ENCODE data around the gene HTR5A. TPM values are rescaled to one million over a fixed set of nuclear protein-coding genes. Genes with fewer than 3 reads are reported as not detected.

HTR5A gene
- total and polyA plus RNA-seq, 2 experiments from 2014 or later = not detected

GRCh38 chr7:155057076-155057475 lies 13.0 kb upstream of the HTR5A start (continued):
- no peak for TF ChIP-seq CTCF (conservative IDR thresholded peaks at IDR 0.05; ENCODE audit: low read depth in 2 of 2)
- TF ChIP-seq STAT1 (IDR thresholded peaks at IDR 0.05; ENCODE audit: unreplicated experiment) = no peak
- no peak for TF ChIP-seq EZH2 (IDR thresholded peaks at IDR 0.05; ENCODE audit: low read depth, unreplicated experiment)

- Mint-ChIP-seq H3K4me3 (no peak overlapping the region), H3K27ac (no peak overlapping the region), H3K9me3 (no peaks in the 10 kb centered on the region; the same call in 2 of the 3 replicates), H3K36me3 (ENCODE audit: low read depth) (no peaks in the 10 kb centered on the region), H3K27me3 (ENCODE audit: insufficient read depth, low read depth, poor library complexity) (no peaks in the 10 kb centered on the region), H3K4me1 (no peaks in the 10 kb centered on the region)
- no peak for DNase-seq (ENCODE audit: low spot score)
- TF ChIP-seq ZNF331 (CRISPR knock-in tag; IDR thresholded peaks at IDR 0.05; ENCODE audit: low read depth) (no peak), REST (IDR thresholded peaks at IDR 0.05; ENCODE audit: unreplicated experiment) (no peak), ETS1 (IDR thresholded peaks at IDR 0.05) (no peak), ZNF114 (CRISPR knock-in tag; IDR thresholded peaks at IDR 0.05) (no peak)
- no peaks in the 10 kb centered on the region for H3K79me2 ChIP-seq (replicated peaks; ENCODE audit: insufficient read depth)
- H3K4me1 ChIP-seq (ENCODE audit: insufficient read depth) = no peaks in the 10 kb centered on the region
- no peaks in the 10 kb centered on the region for H3K27me3 ChIP-seq (ENCODE audit: insufficient read depth)
- no peak for ATAC-seq
- no peak overlapping the region for H3K4me3 ChIP-seq
- no peaks in the 10 kb centered on the region for H3K36me3 ChIP-seq (ENCODE audit: insufficient read depth)
- no peak overlapping the region for H2AFZ ChIP-seq
- no peaks in the 10 kb centered on the region for H4K20me1 ChIP-seq (replicated peaks; ENCODE audit: insufficient read depth)
- H3K9me2 ChIP-seq (ENCODE audit: insufficient read depth) = no peaks in the 10 kb centered on the region
- H3F3A ChIP-seq (replicated peaks; ENCODE audit: low read depth) = no peaks in the 10 kb centered on the region
- H3K4me2 ChIP-seq = no peak overlapping the region
- H3K27ac ChIP-seq (ENCODE audit: low read depth) = no peak overlapping the region
These were observed 11.2 kb upstream of the HTR5A start for GRCh38 chr7:155058896-155059295.

- DNase-seq (ENCODE audit: low spot score) = no peak
- Histone ChIP-seq H3K4me2 (no peak overlapping the region), H3K27ac (ENCODE audit: low read depth) (no peak overlapping the region), H3K4me3 (no peak overlapping the region), H3K4me1 (ENCODE audit: insufficient read depth) (no peaks in the 10 kb centered on the region), H3K36me3 (ENCODE audit: insufficient read depth) (no peaks in the 10 kb centered on the region), H2AFZ (no peak overlapping the region), H4K20me1 (replicated peaks; ENCODE audit: insufficient read depth) (no peaks in the 10 kb centered on the region), H3K79me2 (replicated peaks; ENCODE audit: insufficient read depth) (no peaks in the 10 kb centered on the region), H3K9me2 (ENCODE audit: insufficient read depth) (no peaks in the 10 kb centered on the region), H3F3A (replicated peaks; ENCODE audit: low read depth) (no peaks in the 10 kb centered on the region), H3K27me3 (ENCODE audit: insufficient read depth) (no peaks in the 10 kb centered on the region)
- Mint-ChIP-seq H3K27ac (no peak overlapping the region), H3K4me3 (no peak overlapping the region), H3K9me3 (no peaks in the 10 kb centered on the region; the same call in 2 of the 3 replicates), H3K36me3 (ENCODE audit: low read depth) (no peaks in the 10 kb centered on the region), H3K27me3 (ENCODE audit: insufficient read depth, low read depth, poor library complexity) (no peaks in the 10 kb centered on the region), H3K4me1 (no peaks in the 10 kb centered on the region)
- no peak for ATAC-seq
- no peak for TF ChIP-seq EZH2 (IDR thresholded peaks at IDR 0.05; ENCODE audit: low read depth, unreplicated experiment)
- TF ChIP-seq ZNF462 (CRISPR knock-in tag; IDR thresholded peaks at IDR 0.05) = no peak
These were observed 10.4 kb upstream of the HTR5A start for GRCh38 chr7:155059703-155060102.

All from GM23338 (cell line).